Esophagus muscularis mucosa (tissue), 4 donors: ENCODE data around the gene MEF2D. TPM values are rescaled to one million over a fixed set of nuclear protein-coding genes. Genes with fewer than 3 reads are reported as not detected.
A peak's percentile ranks its signal among the peaks of the same experiment; 100 is the strongest.

Source experiments
- DNase-seq: peaks from one replicate; pipeline ENCODE4 v3.0.0-alpha.2; 2017; ENCODE audit errors: extremely low spot score
- H3K27ac ChIP-seq, 4 donors: fragments of 200-600 bp; sonication (generic); replicated peaks in 1 of 4; 1 replicate in 3 of 4; 2 replicates in 1 of 4; pipeline ENCODE4 v1.5.1; 2016 to 2019; ENCODE audit warnings: mild to moderate bottlenecking in 1 of 4
- H3K27me3 ChIP-seq, 4 donors: fragments of 200-600 bp; sonication (generic); one replicate each; pipeline versions ENCODE4 v1.5.1 to v1.6.0; 2016 to 2019
- H3K36me3 ChIP-seq, 4 donors: fragments of 200-600 bp; sonication (generic); one replicate each; pipeline ENCODE4 v1.5.1; 2016 to 2019
- H3K4me1 ChIP-seq, 4 donors: fragments of 200-600 bp; sonication (generic); one replicate each; pipeline ENCODE4 v1.5.1; 2016 to 2019
- H3K4me3 ChIP-seq, 4 donors: fragments of 200-600 bp; sonication (generic); 1 replicate in 2 of 4; 2 replicates in 2 of 4; pipeline ENCODE4 v1.5.1; 2016 to 2019; ENCODE audit warnings: mild to moderate bottlenecking in 4 of 4, moderate library complexity in 1 of 4
- H3K9me3 ChIP-seq, 4 donors: fragments of 200-600 bp; sonication (generic); 1 replicate in 3 of 4; 2 replicates in 1 of 4; pipeline ENCODE4 v1.5.1; 2016 to 2019
- CTCF ChIP-seq, 3 experiments: fragments of 200-600 bp in 2 of 3; fragments of 450-650 bp in 1 of 3; sonication (generic) in 2 of 3; IDR thresholded peaks; one replicate each; pipeline ENCODE4 v1.5.1; 2017 to 2019; ENCODE audit warnings: antibody characterized with exemption in 3 of 3, mild to moderate bottlenecking in 2 of 3, moderate library complexity in 1 of 3
- EP300 ChIP-seq: sonication (generic); formaldehyde crosslinking; IDR thresholded peaks from one replicate; pipeline ENCODE4 v1.6.1; 2017; ENCODE audit warnings: antibody characterized with exemption
- POLR2A ChIP-seq: fragments of 450-650 bp; IDR thresholded peaks from one replicate; pipeline ENCODE4 v1.6.1; 2017; ENCODE audit warnings: antibody characterized with exemption, moderate library complexity, mild to moderate bottlenecking, low read depth
- POLR2AphosphoS5 ChIP-seq, 2 donors: sonication (generic); formaldehyde crosslinking; IDR thresholded peaks; one replicate each; pipeline ENCODE4 v1.6.1; 2017; ENCODE audit warnings: antibody characterized with exemption in 2 of 2
- WGBS: methylation state at CpG from one replicate; pipeline ENCODE4 v1.1.5; 2018; 5-methylcytosine and 5-hydroxymethylcytosine counted together
- intact Hi-C: fragments of 100-400 bp; cut with DNase I; formaldehyde crosslinking; loops from one replicate; pipeline ENCODE4 v1.15.1; 2023
- total RNA-seq, 4 donors: library from RNA; depleted of rRNA; stranded (reverse); fragments of >200 nt; gene quantifications; one replicate each; pipeline versions ENCODE4 v1.1.0 to v1.2.1, GENCODE V29; 2016

The MEF2D gene
- total RNA-seq, 4 donors from 2014 or later: 78.0 to 138 (median 115) TPM

GRCh38 chr1:156504438-156504813 is 3.9 kb upstream of the MEF2D start:
- H3K27me3 ChIP-seq: no peaks in the 10 kb centered on the region
- intact Hi-C loops: no loop called here
- H3K27ac ChIP-seq: peak overlapping the region; percentile 98 to 100 (median 99)
- peaks cover 57 to 76% (median 73%) of the 10 kb centered on the region in 4 donors for H3K4me1 ChIP-seq
- no peak for DNase-seq
- H3K4me3 ChIP-seq: peak overlapping the region; percentile 42 to 56 (median 44)
- no peaks in the 10 kb centered on the region for H3K36me3 ChIP-seq
- no peaks in the 10 kb centered on the region for H3K9me3 ChIP-seq
- 32% methylated on average over 5 of the region's 5 CpGs for WGBS
- TF ChIP-seq EP300 (no peak), CTCF (IDR thresholded peaks at IDR 0.05) (no peak), POLR2A (no peak), POLR2AphosphoS5 (IDR thresholded peaks at IDR 0.05) (no peak)

GRCh38 chr1:156503698-156504437 is 3.3 kb upstream of the MEF2D start:
- TF ChIP-seq CTCF (IDR thresholded peaks at IDR 0.05) (no peak), POLR2A (no peak)
- no peaks in the 10 kb centered on the region for H3K9me3 ChIP-seq
- no peak for DNase-seq
- peak overlapping the region; percentile 98 to 100 (median 99) for H3K27ac ChIP-seq
- H3K4me1 ChIP-seq: peaks cover 53 to 75% (median 71%) of the 10 kb centered on the region in 4 donors
- no peaks in the 10 kb centered on the region for H3K27me3 ChIP-seq
- H3K36me3 ChIP-seq: no peaks in the 10 kb centered on the region
- 38% methylated on average over 5 of the region's 5 CpGs for WGBS
- H3K4me3 ChIP-seq: peak overlapping the region; percentile 32 to 46 (median 41)
- intact Hi-C loops: loop anchor here (2.0 kb wide), 1 partner anchor 47 kb away; no protein-coding TSS in a partner anchor

- WGBS: 9% methylated on average over 12 of the region's 12 CpGs
- H3K27ac ChIP-seq: peak overlapping the region; percentile 98 to 100 (median 99)
- peaks cover 53 to 75% (median 71%) of the 10 kb centered on the region in 4 donors for H3K4me1 ChIP-seq
- peak; percentile 95 for DNase-seq
- H3K36me3 ChIP-seq: no peaks in the 10 kb centered on the region
- TF ChIP-seq POLR2A: no peak
- peak; percentile 70 for TF ChIP-seq EP300
- TF ChIP-seq POLR2AphosphoS5 (IDR thresholded peaks at IDR 0.05): peak in 1 of 2 donors; percentile 96
- TF ChIP-seq CTCF (IDR thresholded peaks at IDR 0.05): peak in 1 of 3 experiments; percentile 19
- peak overlapping the region; percentile 24 to 45 (median 34) for H3K4me3 ChIP-seq
- intact Hi-C loops: loop anchor here (2.0 kb wide), 1 partner anchor 46 kb away; no protein-coding TSS in a partner anchor
- no peaks in the 10 kb centered on the region for H3K9me3 ChIP-seq
- no peaks in the 10 kb centered on the region for H3K27me3 ChIP-seq
These were observed 2.5 kb upstream of the MEF2D start for GRCh38 chr1:156502894-156503697.

- no peak for DNase-seq
- intact Hi-C loops: loop anchor here (2.0 kb wide), 1 partner anchor 46 kb away; no protein-coding TSS in a partner anchor
- TF ChIP-seq POLR2A: no peak
- no peaks in the 10 kb centered on the region for H3K27me3 ChIP-seq
- H3K4me1 ChIP-seq: peaks cover 56 to 75% (median 71%) of the 10 kb centered on the region in 4 donors
- H3K9me3 ChIP-seq: no peaks in the 10 kb centered on the region
- H3K36me3 ChIP-seq: no peaks in the 10 kb centered on the region
- 0% methylated on average over 1 of the region's 1 CpG for WGBS
- peak overlapping the region; percentile 24 to 45 (median 34) for H3K4me3 ChIP-seq
- peak overlapping the region; percentile 98 to 100 (median 99) for H3K27ac ChIP-seq
These were observed 1.9 kb upstream of the MEF2D start for GRCh38 chr1:156502391-156502893.
